GM19463 (cell line): ENCODE measurements around the gene PHIP.
"Not testable (repeated sequence)": the region's sequence is repeated elsewhere in the genome, so short reads cannot be mapped to it uniquely, and the experiment has no call there.

Source experiments
- ATAC-seq: cut with Tn5 transposase; IDR thresholded peaks from one replicate; pipeline ENCODE4 v1.9.1; 2021; ENCODE audit warnings: mild to moderate bottlenecking, moderate library complexity; ENCODE audit not compliant: unreplicated experiment

PHIP gene

GRCh38 chr6:79078075-79078969 lies at the start of gene PHIP:
Gene PHIP (minus strand): TSS chr6:79078254. CDS start chr6:79078068, 186 bp downstream.
- ATAC-seq: peak; percentile 55

- no peak for ATAC-seq
Measured at GRCh38 chr6:79127660-79128059, 49.6 kb upstream of the PHIP start.

GRCh38 chr6:79119217-79119616 lies 41.2 kb upstream of the PHIP start:
- no peak for ATAC-seq

GRCh38 chr6:79117752-79118151 lies 39.7 kb upstream of the PHIP start:
- no peak for ATAC-seq

GRCh38 chr6:79115553-79116182 lies 37.6 kb upstream of the PHIP start:
- no peak for ATAC-seq

- no peak for ATAC-seq
Measured at GRCh38 chr6:79111549-79111948, 33.5 kb upstream of the PHIP start.

- no peak for ATAC-seq
Measured at GRCh38 chr6:79101164-79101563, 23.1 kb upstream of the PHIP start.

- ATAC-seq: no peak
Measured at GRCh38 chr6:79100304-79100703, 22.2 kb upstream of the PHIP start.

GRCh38 chr6:79094938-79095337 lies 16.9 kb upstream of the PHIP start:
- ATAC-seq: no peak

GRCh38 chr6:79091801-79092200 lies 13.7 kb upstream of the PHIP start:
- ATAC-seq: not testable (repeated sequence)

GRCh38 chr6:79089552-79090404 lies 11.7 kb upstream of the PHIP start:
- ATAC-seq: no peak

- ATAC-seq: no peak
Measured at GRCh38 chr6:79084693-79085092, 6.6 kb upstream of the PHIP start.

GRCh38 chr6:79082304-79082703 lies 4.2 kb upstream of the PHIP start:
- ATAC-seq: no peak

- no peak for ATAC-seq
Measured at GRCh38 chr6:79081663-79082062, 3.6 kb upstream of the PHIP start.

GRCh38 chr6:79079561-79080041 lies 1.5 kb upstream of the PHIP start:
- ATAC-seq: no peak

GRCh38 chr6:79077715-79078074 lies 359 bp downstream of the PHIP start:
- ATAC-seq: peak; percentile 21

GRCh38 chr6:79076782-79077641 lies 1.0 kb downstream of the PHIP start:
- peak; percentile 50 for ATAC-seq

GRCh38 chr6:79076160-79076559 lies 1.9 kb downstream of the PHIP start:
- ATAC-seq: no peak

- ATAC-seq: no peak
Measured at GRCh38 chr6:79073888-79074287, 4.2 kb downstream of the PHIP start.

GRCh38 chr6:79072640-79073181 lies 5.3 kb downstream of the PHIP start:
- no peak for ATAC-seq
